ENCODE results near the gene PHTF2.

GRCh38 chr7:77975672-77976480, 177.3 kb downstream of the PHTF2 start:
- TF ChIP-seq CTCF (IDR thresholded peaks at IDR 0.05) = no peak
- TF ChIP-seq POLR2A (IDR thresholded peaks at IDR 0.05) = no peak
